Measurements from ENCODE around the gene PIKFYVE.

DNA sequence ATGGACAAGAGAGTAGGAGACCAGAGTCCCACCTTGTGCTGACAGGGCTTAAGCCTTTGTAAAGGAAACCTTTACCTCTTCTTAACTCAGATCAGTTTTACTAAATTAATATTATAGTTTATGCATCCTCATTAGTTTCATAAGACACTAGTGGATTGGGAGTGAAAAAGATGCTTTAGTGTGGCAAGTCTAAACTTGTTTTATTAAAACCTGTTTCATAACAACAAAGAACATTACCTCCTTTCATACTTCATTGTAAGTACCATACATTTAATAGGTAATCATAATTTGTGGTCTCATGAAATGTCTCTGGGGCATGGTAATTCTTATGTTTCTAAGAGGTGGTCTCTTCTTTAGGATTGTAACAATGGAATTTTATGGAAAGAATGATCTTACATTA, 63.4 kb downstream of the PIKFYVE start:
- TF ChIP-seq, protein P1, sequence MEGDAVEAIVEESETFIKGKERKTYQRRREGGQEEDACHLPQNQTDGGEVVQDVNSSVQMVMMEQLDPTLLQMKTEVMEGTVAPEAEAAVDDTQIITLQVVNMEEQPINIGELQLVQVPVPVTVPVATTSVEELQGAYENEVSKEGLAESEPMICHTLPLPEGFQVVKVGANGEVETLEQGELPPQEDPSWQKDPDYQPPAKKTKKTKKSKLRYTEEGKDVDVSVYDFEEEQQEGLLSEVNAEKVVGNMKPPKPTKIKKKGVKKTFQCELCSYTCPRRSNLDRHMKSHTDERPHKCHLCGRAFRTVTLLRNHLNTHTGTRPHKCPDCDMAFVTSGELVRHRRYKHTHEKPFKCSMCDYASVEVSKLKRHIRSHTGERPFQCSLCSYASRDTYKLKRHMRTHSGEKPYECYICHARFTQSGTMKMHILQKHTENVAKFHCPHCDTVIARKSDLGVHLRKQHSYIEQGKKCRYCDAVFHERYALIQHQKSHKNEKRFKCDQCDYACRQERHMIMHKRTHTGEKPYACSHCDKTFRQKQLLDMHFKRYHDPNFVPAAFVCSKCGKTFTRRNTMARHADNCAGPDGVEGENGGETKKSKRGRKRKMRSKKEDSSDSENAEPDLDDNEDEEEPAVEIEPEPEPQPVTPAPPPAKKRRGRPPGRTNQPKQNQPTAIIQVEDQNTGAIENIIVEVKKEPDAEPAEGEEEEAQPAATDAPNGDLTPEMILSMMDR (IDR thresholded peaks at IDR 0.05) = no peak
- TF ChIP-seq POLR2A (IDR thresholded peaks at IDR 0.05) = no peak

Data from tibial nerve (tissue), 3 donors.